Measurements from ENCODE around the gene CMYA5.

CMYA5 gene

DNA sequence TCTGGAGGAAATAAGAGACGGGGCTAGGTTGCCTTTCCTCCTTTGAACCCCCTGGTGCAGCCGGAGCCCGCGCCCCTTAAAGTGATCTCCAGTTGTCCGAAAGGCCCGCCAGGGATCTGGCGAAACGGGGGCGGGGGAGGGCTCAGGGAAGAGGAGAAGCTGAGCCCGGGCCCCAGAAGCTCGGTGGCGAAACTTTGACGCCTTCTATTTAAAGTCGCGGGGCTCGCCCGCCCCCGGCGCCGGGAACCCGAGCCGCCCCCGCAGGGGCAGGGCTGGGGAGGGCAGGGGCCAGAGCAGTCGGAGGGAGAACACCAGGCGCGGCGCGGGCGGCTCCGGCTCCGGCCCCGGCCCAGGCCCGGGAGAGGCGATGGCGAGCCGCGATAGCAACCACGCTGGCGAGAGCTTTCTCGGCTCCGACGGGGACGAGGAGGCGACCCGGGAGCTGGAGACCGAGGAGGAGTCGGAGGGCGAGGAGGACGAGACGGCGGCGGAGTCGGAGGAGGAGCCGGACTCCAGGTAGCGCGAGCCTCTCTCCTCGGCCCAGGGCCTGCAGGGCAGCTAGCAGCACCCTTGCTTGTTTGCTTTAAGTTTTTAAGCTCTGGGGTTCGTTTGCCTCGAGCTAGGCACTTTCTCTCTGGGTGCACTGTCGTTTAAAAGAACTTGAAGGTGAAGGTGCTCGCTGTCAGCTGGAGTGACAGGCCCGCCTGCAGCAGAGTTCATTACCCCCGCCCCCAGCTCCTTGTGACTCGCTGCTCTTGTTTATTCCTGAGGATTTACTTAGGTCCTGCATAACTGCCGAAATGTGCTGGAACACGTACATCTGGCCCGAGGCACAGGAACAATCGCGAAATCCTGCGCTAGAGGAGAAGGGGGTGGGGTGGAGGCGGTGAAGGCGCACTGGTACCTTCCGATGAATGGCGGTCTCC, at the start of gene CMYA5:
TSS of gene CMYA5 (plus strand) at position 296 of the 926 bp plus-strand sequence. CDS start at position 368, 72 bp downstream.
- H3K36me3 ChIP-seq = peaks cover 44% of the 10 kb centered on the region
- H3K4me1 ChIP-seq (ENCODE audit: control insufficient read depth in 1 of 2, insufficient read depth in 1 of 2, low read depth in 1 of 2, low read length in 1 of 2) = no peaks in the 10 kb centered on the region
- H3K27me3 ChIP-seq = no peaks in the 10 kb centered on the region
- no peak within 1 kb of the TSS for H3K27ac ChIP-seq
- no peak within 1 kb of the TSS for H3K4me3 ChIP-seq (ENCODE audit: low read depth in 1 of 2, low read length in 1 of 2)
- TF ChIP-seq, protein P1, sequence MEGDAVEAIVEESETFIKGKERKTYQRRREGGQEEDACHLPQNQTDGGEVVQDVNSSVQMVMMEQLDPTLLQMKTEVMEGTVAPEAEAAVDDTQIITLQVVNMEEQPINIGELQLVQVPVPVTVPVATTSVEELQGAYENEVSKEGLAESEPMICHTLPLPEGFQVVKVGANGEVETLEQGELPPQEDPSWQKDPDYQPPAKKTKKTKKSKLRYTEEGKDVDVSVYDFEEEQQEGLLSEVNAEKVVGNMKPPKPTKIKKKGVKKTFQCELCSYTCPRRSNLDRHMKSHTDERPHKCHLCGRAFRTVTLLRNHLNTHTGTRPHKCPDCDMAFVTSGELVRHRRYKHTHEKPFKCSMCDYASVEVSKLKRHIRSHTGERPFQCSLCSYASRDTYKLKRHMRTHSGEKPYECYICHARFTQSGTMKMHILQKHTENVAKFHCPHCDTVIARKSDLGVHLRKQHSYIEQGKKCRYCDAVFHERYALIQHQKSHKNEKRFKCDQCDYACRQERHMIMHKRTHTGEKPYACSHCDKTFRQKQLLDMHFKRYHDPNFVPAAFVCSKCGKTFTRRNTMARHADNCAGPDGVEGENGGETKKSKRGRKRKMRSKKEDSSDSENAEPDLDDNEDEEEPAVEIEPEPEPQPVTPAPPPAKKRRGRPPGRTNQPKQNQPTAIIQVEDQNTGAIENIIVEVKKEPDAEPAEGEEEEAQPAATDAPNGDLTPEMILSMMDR (IDR thresholded peaks at IDR 0.05) = no peak
- H3K9me3 ChIP-seq = no peaks in the 10 kb centered on the region

DNA sequence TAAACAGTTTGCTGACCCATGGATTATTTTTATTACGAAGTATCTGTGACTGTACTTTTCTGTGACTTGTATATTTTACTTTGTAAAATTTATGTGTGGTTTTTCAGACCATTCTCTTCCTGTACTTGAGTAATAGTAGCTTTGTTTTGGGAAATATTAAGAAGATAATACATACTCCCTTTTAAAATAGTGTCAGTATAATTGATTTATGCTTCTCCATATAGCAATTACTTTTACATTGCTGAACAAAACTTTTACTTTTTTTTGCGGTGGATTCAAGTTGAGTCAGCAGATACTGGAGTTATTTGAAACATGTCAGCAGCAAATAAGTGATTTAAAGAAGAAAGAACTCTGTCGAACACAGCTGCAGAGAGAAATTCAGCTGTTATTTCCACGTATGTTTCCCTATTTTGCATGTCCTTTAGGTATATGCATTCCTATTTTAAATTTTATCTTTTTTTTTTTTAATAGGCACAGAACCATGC, 49.0 kb upstream of the CMYA5 start:
- Histone ChIP-seq H3K27me3 (no peaks in the 10 kb centered on the region), H3K4me1 (ENCODE audit: control insufficient read depth in 1 of 2, insufficient read depth in 1 of 2, low read depth in 1 of 2, low read length in 1 of 2) (no peaks in the 10 kb centered on the region), H3K9me3 (no peaks in the 10 kb centered on the region), H3K4me3 (ENCODE audit: low read depth in 1 of 2, low read length in 1 of 2) (no peak overlapping the region), H3K27ac (no peak overlapping the region), H3K36me3 (peaks cover 73% of the 10 kb centered on the region)
- TF ChIP-seq, protein P1 (IDR thresholded peaks at IDR 0.05) = no peak

GRCh38 chr5:79641414-79641813, 48.2 kb upstream of the CMYA5 start:
- H3K36me3 ChIP-seq = peaks cover 75% of the 10 kb centered on the region
- H3K4me3 ChIP-seq (ENCODE audit: low read depth in 1 of 2, low read length in 1 of 2) = no peak overlapping the region
- TF ChIP-seq, protein P1 (IDR thresholded peaks at IDR 0.05) = no peak
- no peaks in the 10 kb centered on the region for H3K27me3 ChIP-seq
- no peaks in the 10 kb centered on the region for H3K9me3 ChIP-seq
- H3K27ac ChIP-seq = no peak overlapping the region
- H3K4me1 ChIP-seq (ENCODE audit: control insufficient read depth in 1 of 2, insufficient read depth in 1 of 2, low read depth in 1 of 2, low read length in 1 of 2) = no peaks in the 10 kb centered on the region

DNA sequence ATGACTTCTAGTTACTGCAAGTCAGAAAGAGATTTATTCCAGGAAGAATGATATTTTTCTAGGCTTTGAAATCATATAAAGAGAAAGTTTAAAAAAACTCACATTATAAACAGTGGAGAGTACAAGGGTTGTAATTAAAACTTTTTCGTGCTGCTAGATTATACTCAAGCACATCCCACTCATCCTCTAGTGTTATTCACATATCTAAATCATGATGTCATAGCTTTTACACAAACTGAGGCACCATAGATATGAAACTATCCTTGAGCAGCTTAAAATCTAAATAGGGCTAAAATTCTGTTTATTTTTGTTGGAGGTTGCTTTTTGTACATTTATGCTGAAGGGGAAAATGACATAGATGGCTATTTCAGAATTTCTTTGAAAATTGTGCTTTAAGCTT, 47.4 kb upstream of the CMYA5 start:
- Histone ChIP-seq H3K27me3 (no peaks in the 10 kb centered on the region), H3K4me1 (ENCODE audit: control insufficient read depth in 1 of 2, insufficient read depth in 1 of 2, low read depth in 1 of 2, low read length in 1 of 2) (no peaks in the 10 kb centered on the region), H3K27ac (no peak overlapping the region), H3K4me3 (ENCODE audit: low read depth in 1 of 2, low read length in 1 of 2) (no peak overlapping the region), H3K9me3 (no peaks in the 10 kb centered on the region), H3K36me3 (peaks cover 78% of the 10 kb centered on the region)
- TF ChIP-seq, protein P1 (IDR thresholded peaks at IDR 0.05) = no peak

DNA sequence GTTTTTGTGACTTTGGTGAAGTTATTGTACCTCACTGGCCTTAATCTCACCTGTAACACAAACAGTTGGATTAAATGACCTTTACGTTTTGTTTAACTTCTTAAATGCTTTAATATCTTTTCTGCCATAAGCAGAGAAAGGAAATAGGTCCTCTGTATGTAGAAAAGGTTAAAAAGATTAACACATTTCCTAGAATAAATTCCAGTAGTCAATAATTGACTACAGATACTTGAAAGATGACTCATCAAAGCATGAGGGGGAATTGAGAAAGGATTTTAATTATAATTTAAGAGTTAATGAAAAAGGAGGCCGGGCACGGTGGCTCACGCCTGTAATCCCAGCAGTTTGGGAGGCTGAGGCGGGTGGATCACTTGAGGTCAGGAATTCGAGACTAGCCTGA, 35.8 kb upstream of the CMYA5 start:
- TF ChIP-seq, protein P1 (IDR thresholded peaks at IDR 0.05) = no peak
- H3K36me3 ChIP-seq = peaks cover 73% of the 10 kb centered on the region
- H3K4me1 ChIP-seq (ENCODE audit: control insufficient read depth in 1 of 2, insufficient read depth in 1 of 2, low read depth in 1 of 2, low read length in 1 of 2) = no peaks in the 10 kb centered on the region
- no peak overlapping the region for H3K4me3 ChIP-seq (ENCODE audit: low read depth in 1 of 2, low read length in 1 of 2)
- H3K27me3 ChIP-seq = no peaks in the 10 kb centered on the region
- H3K27ac ChIP-seq = no peak overlapping the region
- no peaks in the 10 kb centered on the region for H3K9me3 ChIP-seq

Data from neutrophil (primary cell).